CD4-positive, alpha-beta T cell treated with Interleukin-2 at 100 ng/mL for 4 hours (primary cell): ENCODE data around the gene RPS27A.
"Not testable (repeated sequence)": the region's sequence is repeated elsewhere in the genome, so short reads cannot be mapped to it uniquely, and the experiment has no call there.

Source experiments
- DNase-seq: peaks from one replicate; pipeline ENCODE4 v3.0.0-alpha.2; 2020; ENCODE audit warnings: low spot score

RPS27A gene

GRCh38 chr2:55239656-55240222, 7.3 kb downstream of the RPS27A start:
- DNase-seq, result no peak

GRCh38 chr2:55241582-55241981, 9.1 kb downstream of the RPS27A start:
- DNase-seq, result not testable (repeated sequence)

- DNase-seq, result no peak
Measured at GRCh38 chr2:55242617-55243016, 10.1 kb downstream of the RPS27A start.

- DNase-seq, result no peak
Measured at GRCh38 chr2:55245411-55245810, 12.9 kb downstream of the RPS27A start.

- no peak for DNase-seq
Measured at GRCh38 chr2:55247025-55247424, 14.5 kb downstream of the RPS27A start.

- DNase-seq, result no peak
Measured at GRCh38 chr2:55252832-55253231, 20.3 kb downstream of the RPS27A start.

- DNase-seq, result not testable (repeated sequence)
Measured at GRCh38 chr2:55259586-55259985, 27.1 kb downstream of the RPS27A start.

- peak; percentile 2 for DNase-seq
Measured at GRCh38 chr2:55268288-55268906, 35.9 kb downstream of the RPS27A start.

GRCh38 chr2:55268907-55269644, 36.6 kb downstream of the RPS27A start, which contains the start of gene MTIF2:
Gene MTIF2, minus strand, starts transcription at chr2:55269231. Its CDS starts 5,373 bp downstream, at chr2:55263858.
- DNase-seq, result peak; percentile 89

- DNase-seq, result no peak
Measured at GRCh38 chr2:55269645-55269990, 37.1 kb downstream of the RPS27A start.

GRCh38 chr2:55274346-55274745, 41.9 kb downstream of the RPS27A start:
- not testable (repeated sequence) for DNase-seq

- DNase-seq, result no peak
Measured at GRCh38 chr2:55277310-55277709, 44.8 kb downstream of the RPS27A start.

- DNase-seq, result not testable (repeated sequence)
Measured at GRCh38 chr2:55279214-55279835, 46.8 kb downstream of the RPS27A start.

- DNase-seq, result not testable (repeated sequence)
Measured at GRCh38 chr2:55279859-55280424, 47.5 kb downstream of the RPS27A start.

- not testable (repeated sequence) for DNase-seq
Measured at GRCh38 chr2:55280851-55281546, 48.5 kb downstream of the RPS27A start.

- peak; percentile 89 for DNase-seq
Measured at GRCh38 chr2:55282110-55282917, 49.8 kb downstream of the RPS27A start.

GRCh38 chr2:55283083-55283482, 50.6 kb downstream of the RPS27A start:
- DNase-seq, result no peak
